ENCODE measurements around the gene GANAB. TPM values are rescaled to one million over a fixed set of nuclear protein-coding genes. Genes with fewer than 3 reads are reported as not detected.
"Not testable (repeated sequence)": the region's sequence is repeated elsewhere in the genome, so short reads cannot be mapped to it uniquely, and the experiment has no call there.

Gene GANAB
- total RNA-seq = 100 to 1,000 TPM in 3 of 4 donors, 10 to 100 TPM in 1; 56.9 to 513 (median 270) TPM

DNA sequence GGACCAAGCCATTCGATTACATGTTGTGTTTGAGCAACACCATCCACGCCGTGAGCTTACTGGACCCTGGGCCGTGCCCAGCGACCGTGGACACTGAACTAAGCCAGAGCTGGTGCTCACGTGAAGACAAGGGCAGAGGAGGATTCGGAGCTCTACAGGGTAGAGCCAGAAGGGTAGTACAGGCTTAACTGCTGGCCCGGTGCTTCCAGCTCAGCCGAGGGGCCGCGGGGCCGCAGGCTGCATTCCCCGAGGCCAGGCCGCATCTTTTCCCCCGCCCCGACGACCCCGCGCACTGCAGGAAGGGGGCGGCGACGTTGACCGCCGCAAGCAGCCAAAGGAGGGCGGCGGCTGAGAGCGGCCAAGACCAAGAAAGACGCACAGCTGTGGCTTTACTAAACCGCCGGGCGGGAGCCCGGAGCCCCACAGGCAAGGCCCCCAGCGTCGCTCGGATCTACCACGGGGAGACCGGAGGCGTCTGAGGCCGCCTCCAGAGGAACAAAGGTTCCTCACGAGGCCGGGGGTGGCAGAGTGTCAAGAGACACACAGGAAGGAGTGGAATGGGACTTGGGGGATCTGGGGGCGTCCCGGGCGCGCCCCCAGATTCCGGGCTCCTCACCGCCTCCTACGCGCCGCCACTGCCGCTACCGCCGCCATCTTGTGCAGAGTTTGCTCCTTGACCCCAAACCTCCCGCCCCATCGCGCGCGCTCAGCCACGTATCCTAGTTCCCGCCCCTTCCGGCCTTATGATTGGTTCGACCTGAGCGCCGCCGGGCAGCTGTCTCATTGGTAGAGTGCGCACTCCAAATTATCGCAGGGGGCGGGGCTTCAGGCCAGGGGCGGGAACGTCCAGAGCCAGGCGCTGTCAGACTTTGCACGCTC is at the start of gene GANAB:
Gene GANAB, minus strand, starts transcription at position 668 of the 879 bp plus-strand sequence. Its CDS starts 14 bp downstream, at position 654.
- H3K27me3 ChIP-seq = no peaks in the 10 kb centered on the region
- TF ChIP-seq, protein P1, sequence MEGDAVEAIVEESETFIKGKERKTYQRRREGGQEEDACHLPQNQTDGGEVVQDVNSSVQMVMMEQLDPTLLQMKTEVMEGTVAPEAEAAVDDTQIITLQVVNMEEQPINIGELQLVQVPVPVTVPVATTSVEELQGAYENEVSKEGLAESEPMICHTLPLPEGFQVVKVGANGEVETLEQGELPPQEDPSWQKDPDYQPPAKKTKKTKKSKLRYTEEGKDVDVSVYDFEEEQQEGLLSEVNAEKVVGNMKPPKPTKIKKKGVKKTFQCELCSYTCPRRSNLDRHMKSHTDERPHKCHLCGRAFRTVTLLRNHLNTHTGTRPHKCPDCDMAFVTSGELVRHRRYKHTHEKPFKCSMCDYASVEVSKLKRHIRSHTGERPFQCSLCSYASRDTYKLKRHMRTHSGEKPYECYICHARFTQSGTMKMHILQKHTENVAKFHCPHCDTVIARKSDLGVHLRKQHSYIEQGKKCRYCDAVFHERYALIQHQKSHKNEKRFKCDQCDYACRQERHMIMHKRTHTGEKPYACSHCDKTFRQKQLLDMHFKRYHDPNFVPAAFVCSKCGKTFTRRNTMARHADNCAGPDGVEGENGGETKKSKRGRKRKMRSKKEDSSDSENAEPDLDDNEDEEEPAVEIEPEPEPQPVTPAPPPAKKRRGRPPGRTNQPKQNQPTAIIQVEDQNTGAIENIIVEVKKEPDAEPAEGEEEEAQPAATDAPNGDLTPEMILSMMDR (IDR thresholded peaks at IDR 0.05) = no peak
- peak; percentile 51 to 75 for TF ChIP-seq POLR2A (IDR thresholded peaks at IDR 0.05)
- peak within 1 kb of the TSS; percentile 71 to 91 for H3K4me3 ChIP-seq
- H3K27ac ChIP-seq = peak within 1 kb of the TSS; percentile 86 to 92
- DNase-seq = peak; percentile 99
- intact Hi-C loops (cut with DNase I; ENCODE audit: low total_unique reads) = no loop called here
- no peaks in the 10 kb centered on the region for H3K9me3 ChIP-seq
- no peaks in the 10 kb centered on the region for H3K36me3 ChIP-seq
- peaks cover 5 to 14% of the 10 kb centered on the region in 2 donors for H3K4me1 ChIP-seq

DNA sequence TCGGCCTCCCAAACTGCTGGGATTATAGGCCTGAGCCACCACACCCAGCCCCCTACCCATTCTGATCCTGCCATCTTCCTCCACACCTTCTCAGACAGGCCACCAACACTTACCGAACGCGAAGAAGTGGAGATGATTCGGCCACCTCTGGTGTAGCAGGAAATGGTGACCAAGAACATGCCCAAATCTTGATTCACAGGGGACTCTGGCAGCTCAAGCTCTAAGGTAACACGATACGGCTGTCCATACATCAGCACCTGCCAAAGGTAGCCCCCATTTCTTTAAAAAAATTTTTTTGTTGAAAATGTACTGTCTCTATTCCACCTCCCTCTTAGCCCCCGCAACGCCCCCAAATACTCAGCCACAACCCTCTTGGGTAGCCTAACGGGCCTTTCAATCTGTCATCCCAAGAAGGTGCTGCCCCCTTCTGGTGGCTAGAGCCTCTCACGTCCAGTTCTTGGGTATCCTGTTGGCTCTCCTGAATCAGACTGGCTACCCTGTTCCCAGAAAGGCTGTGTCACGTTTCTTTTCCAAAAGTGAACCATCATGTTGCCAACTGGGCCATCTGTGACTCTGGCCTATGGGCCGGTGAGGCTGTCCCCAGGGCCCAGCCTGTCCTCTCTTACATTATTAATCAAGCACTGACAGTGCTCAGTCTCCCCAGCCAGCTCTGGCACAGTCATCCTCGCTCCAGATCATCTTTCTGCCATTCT is 48.2 kb upstream of the GANAB start:
- no peaks in the 10 kb centered on the region for H3K36me3 ChIP-seq
- TF ChIP-seq, protein P1 (IDR thresholded peaks at IDR 0.05) = peak; percentile 66 to 83 (median 77)
- TF ChIP-seq POLR2A (IDR thresholded peaks at IDR 0.05) = no peak
- intact Hi-C loops (cut with DNase I; ENCODE audit: low total_unique reads) = loop anchor here (10.0 kb wide), 1 partner anchor 310 kb away; no protein-coding TSS in a partner anchor

DNA sequence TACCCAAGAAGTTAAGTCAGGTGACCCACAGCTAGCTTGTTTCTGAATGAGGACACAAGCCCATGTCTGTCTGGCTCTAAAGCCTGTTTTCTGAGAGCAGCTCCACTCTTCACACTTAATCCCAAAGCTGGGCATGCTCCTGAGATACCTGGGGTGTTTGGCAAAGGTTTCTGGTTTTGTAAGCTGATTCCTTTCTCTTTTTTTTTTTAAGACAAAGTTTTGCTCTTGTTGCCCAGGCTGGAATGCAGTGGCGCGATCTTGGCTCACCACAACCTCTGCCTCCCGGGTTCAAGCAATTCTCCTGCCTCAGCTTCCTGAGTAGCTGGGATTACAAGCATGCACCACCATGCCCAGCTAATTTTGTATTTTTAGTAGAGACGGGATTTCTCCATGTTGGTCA is 47.2 kb upstream of the GANAB start:
- intact Hi-C loops (cut with DNase I; ENCODE audit: low total_unique reads) = loop anchor here (10.0 kb wide), 1 partner anchor 309 kb away; no protein-coding TSS in a partner anchor
- H3K36me3 ChIP-seq = not testable (repeated sequence)

More for the DNA sequence above, 48.2 kb upstream of the GANAB start:
- H3K9me3 ChIP-seq = no peaks in the 10 kb centered on the region
- H3K27ac ChIP-seq = peak overlapping the region in 1 of 2 donors; percentile 38
- H3K27me3 ChIP-seq = no peaks in the 10 kb centered on the region
- peak; percentile 80 to 86 for DNase-seq
- no peaks in the 10 kb centered on the region for H3K4me1 ChIP-seq
- no peak overlapping the region for H3K4me3 ChIP-seq

DNA sequence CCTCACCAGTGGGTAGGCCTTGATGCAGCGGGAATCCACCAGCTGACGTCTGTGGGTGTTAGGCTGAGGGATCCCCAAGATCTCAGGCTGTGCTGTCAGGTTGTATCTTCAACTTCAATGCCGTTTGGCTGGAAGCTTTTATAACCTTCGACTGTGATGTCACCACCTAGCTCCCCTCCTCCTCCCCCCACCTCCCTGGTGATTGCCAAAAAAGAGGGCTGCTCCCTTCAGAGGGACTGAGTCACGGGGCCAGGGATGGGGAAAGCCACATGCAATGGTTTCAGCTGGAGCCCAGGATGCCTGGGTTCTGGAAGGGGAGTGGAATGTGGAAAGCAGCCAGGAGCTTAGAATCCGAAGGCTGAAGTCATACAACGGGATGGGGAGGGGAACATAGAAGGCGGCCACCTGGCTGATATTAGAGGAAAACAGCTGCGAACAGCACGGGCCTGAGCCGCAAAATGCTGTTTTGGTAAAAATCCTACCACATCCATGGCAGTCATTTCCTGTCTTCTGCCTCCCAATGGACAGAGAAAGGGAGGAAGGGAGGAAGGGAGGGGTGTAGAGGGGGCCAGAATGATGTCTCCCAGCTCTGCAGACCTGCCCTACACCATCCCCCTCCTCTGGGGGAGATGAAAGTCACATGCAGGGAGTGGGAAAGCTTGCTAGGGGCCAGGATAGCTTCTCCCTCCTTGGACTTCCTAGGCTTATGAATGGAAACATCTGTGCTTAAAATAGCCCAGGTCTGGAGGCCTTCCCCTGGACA is 43.2 kb upstream of the GANAB start, which contains the start of gene LRRN4CL:
Gene LRRN4CL, minus strand, starts transcription at position 110 of the 763 bp plus-strand sequence. CDS start 1,022 bp downstream, outside the sequence.
- H3K27ac ChIP-seq = peak within 1 kb of the TSS; percentile 87 to 89
- H3K4me1 ChIP-seq = no peaks in the 10 kb centered on the region

More for the DNA sequence above, 47.2 kb upstream of the GANAB start:
- not testable (repeated sequence) for H3K4me3 ChIP-seq, H3K9me3 ChIP-seq, H3K4me1 ChIP-seq, H3K27me3 ChIP-seq, DNase-seq, H3K27ac ChIP-seq

More for the DNA sequence above, 43.2 kb upstream of the GANAB start, which contains the start of gene LRRN4CL:
- peak within 1 kb of the TSS; percentile 34 to 45 for H3K4me3 ChIP-seq
- H3K9me3 ChIP-seq = no peaks in the 10 kb centered on the region
- H3K36me3 ChIP-seq = no peaks in the 10 kb centered on the region
- H3K27me3 ChIP-seq = no peaks in the 10 kb centered on the region
- DNase-seq = peak; percentile 94 to 98
- intact Hi-C loops (cut with DNase I; ENCODE audit: low total_unique reads) = loop anchor here (10.0 kb wide), 1 partner anchor 305 kb away; no protein-coding TSS in a partner anchor
- TF ChIP-seq POLR2A (IDR thresholded peaks at IDR 0.05) = peak; percentile 58 to 68
- TF ChIP-seq, protein P1 (IDR thresholded peaks at IDR 0.05) = peak in 1 of 4 experiments; percentile 16

Measured in uterus (tissue), 4 donors.